ENCODE measurements around the gene MAP1LC3B2. TPM values are rescaled to one million over a fixed set of nuclear protein-coding genes. Genes with fewer than 3 reads are reported as not detected.

The MAP1LC3B2 gene
- total and polyA plus RNA-seq, 8 donors, result 1.3 to 16.9 (median 2.3) TPM; not detected in 2

GRCh38 chr12:116587270-116587669 is 28.1 kb downstream of the MAP1LC3B2 start:
- Histone ChIP-seq H3K27ac (no peak overlapping the region), H3K4me1 (peaks cover 8 to 26% (median 15%) of the 10 kb centered on the region in 4 donors), H3K36me3 (no peaks in the 10 kb centered on the region), H3K4me3 (no peak overlapping the region), H3K9me3 (peaks cover 0 to 8% (median 7%) of the 10 kb centered on the region in 4 donors), H3K27me3 (no peaks in the 10 kb centered on the region)
- 47 to 73% (median 65%) methylated on average over 2 of the region's 2 CpGs for WGBS, 5 donors
- intact Hi-C loops (cut with DNase I; ENCODE audit: low total_unique reads), result no loop called here
- TF ChIP-seq POLR2A (IDR thresholded peaks at IDR 0.05) (no peak), POLR2AphosphoS5 (IDR thresholded peaks at IDR 0.05) (no peak), EP300 (IDR thresholded peaks at IDR 0.05) (no peak), CTCF (IDR thresholded peaks at IDR 0.05) (no peak)
- no peak for DNase-seq

- TF ChIP-seq CTCF (IDR thresholded peaks at IDR 0.05), result no peak
- peaks cover 16 to 31% (median 22%) of the 10 kb centered on the region in 4 donors for H3K4me1 ChIP-seq
- no peak for DNase-seq
- no peak overlapping the region for H3K27ac ChIP-seq
- intact Hi-C loops (cut with DNase I; ENCODE audit: low total_unique reads), result no loop called here
- H3K27me3 ChIP-seq, result no peaks in the 10 kb centered on the region
- 95 to 97% (median 96%) methylated on average over 5 of the region's 5 CpGs for WGBS, 5 donors
- H3K9me3 ChIP-seq, result peaks cover 0 to 8% (median 7%) of the 10 kb centered on the region in 4 donors
- H3K36me3 ChIP-seq, result no peaks in the 10 kb centered on the region
- H3K4me3 ChIP-seq, result no peak overlapping the region
These were observed 29.3 kb downstream of the MAP1LC3B2 start for GRCh38 chr12:116588390-116589028.

GRCh38 chr12:116589581-116589980 is 30.4 kb downstream of the MAP1LC3B2 start:
- no peak overlapping the region for H3K4me3 ChIP-seq
- H3K27ac ChIP-seq, result no peak overlapping the region
- H3K4me1 ChIP-seq, result peaks cover 16 to 42% (median 29%) of the 10 kb centered on the region in 4 donors
- intact Hi-C loops (cut with DNase I; ENCODE audit: low total_unique reads), result no loop called here
- H3K27me3 ChIP-seq, result no peaks in the 10 kb centered on the region
- no peaks in the 10 kb centered on the region for H3K36me3 ChIP-seq
- DNase-seq, result no peak
- no peak for TF ChIP-seq CTCF (IDR thresholded peaks at IDR 0.05)
- TF ChIP-seq EP300 (IDR thresholded peaks at IDR 0.05), result no peak
- TF ChIP-seq POLR2A (IDR thresholded peaks at IDR 0.05), result no peak
- TF ChIP-seq POLR2AphosphoS5 (IDR thresholded peaks at IDR 0.05), result no peak
- WGBS, 5 donors, result 89 to 95% (median 92%) methylated on average over 9 of the region's 9 CpGs
- H3K9me3 ChIP-seq, result peaks cover 0 to 8% (median 7%) of the 10 kb centered on the region in 4 donors

- DNase-seq, result no peak
- Histone ChIP-seq H3K27me3 (no peaks in the 10 kb centered on the region), H3K36me3 (no peaks in the 10 kb centered on the region), H3K27ac (no peak overlapping the region), H3K4me3 (no peak overlapping the region), H3K4me1 (peaks cover 16 to 47% (median 34%) of the 10 kb centered on the region in 4 donors), H3K9me3 (no peaks in the 10 kb centered on the region)
- intact Hi-C loops (cut with DNase I; ENCODE audit: low total_unique reads), result loop anchor here (10.0 kb wide), 1 partner anchor 596 kb away; no protein-coding TSS in a partner anchor
- no peak for TF ChIP-seq CTCF (IDR thresholded peaks at IDR 0.05)
- WGBS, 5 donors, result 0 to 17% (median 6%) methylated on average over 1 of the region's 1 CpG
These were observed 31.4 kb downstream of the MAP1LC3B2 start for GRCh38 chr12:116590561-116590960.

Measured in stomach (tissue), 9 donors.